Hepatocyte (in vitro differentiated cells): ENCODE results near the gene ZFP91.

Source experiments
- CTCF ChIP-seq: fragments of 200-600 bp; sonication (generic); IDR thresholded peaks from 2 replicates; pipeline ENCODE4 v1.5.1; 2016; ENCODE audit warnings: antibody characterized with exemption, mild to moderate bottlenecking; ENCODE audit not compliant: poor library complexity
- EZH2 ChIP-seq: fragments of 200-600 bp; sonication (generic); IDR thresholded peaks from 2 replicates; pipeline ENCODE4 v1.6.1; 2016; ENCODE audit warnings: antibody characterized with exemption, mild to moderate bottlenecking, borderline replicate concordance
- EZH2phosphoT487 ChIP-seq: fragments of 200-600 bp; sonication (generic); IDR thresholded peaks from one replicate; pipeline ENCODE4 v1.6.1; 2018; ENCODE audit warnings: antibody characterized with exemption, mild to moderate bottlenecking, low read depth, moderate library complexity; ENCODE audit not compliant: unreplicated experiment, severe bottlenecking

DNA sequence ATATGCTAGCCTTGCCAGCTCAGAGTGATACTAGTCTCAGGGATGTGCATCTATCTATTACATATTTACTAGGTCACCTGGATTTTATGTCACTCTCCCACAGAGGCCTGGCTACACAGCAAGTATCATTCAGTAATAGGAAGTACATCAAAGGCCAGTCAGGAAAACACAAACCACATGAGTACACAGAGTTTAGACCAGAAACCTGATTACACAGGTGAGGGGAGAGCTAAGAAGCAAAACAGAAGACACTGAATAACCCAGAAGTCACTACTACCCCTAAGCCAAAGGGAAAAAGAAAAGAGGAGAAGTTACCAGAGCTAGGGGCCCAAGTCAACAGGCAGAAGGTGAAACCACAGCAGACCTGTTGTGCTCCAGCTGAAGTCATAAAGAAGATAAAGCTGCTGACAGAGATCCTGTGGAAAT is 16.5 kb upstream of the ZFP91 start:
- TF ChIP-seq EZH2: no peak
- no peak for TF ChIP-seq CTCF
- no peak for TF ChIP-seq EZH2phosphoT487
